ENCODE data around the gene SMIM35. TPM values are rescaled to one million over a fixed set of nuclear protein-coding genes. Genes with fewer than 3 reads are reported as not detected.

SMIM35 gene
- total RNA-seq, 8 experiments from 2014 or later, result 0.09 to 0.52 (median 0.17) TPM; not detected in 3

DNA sequence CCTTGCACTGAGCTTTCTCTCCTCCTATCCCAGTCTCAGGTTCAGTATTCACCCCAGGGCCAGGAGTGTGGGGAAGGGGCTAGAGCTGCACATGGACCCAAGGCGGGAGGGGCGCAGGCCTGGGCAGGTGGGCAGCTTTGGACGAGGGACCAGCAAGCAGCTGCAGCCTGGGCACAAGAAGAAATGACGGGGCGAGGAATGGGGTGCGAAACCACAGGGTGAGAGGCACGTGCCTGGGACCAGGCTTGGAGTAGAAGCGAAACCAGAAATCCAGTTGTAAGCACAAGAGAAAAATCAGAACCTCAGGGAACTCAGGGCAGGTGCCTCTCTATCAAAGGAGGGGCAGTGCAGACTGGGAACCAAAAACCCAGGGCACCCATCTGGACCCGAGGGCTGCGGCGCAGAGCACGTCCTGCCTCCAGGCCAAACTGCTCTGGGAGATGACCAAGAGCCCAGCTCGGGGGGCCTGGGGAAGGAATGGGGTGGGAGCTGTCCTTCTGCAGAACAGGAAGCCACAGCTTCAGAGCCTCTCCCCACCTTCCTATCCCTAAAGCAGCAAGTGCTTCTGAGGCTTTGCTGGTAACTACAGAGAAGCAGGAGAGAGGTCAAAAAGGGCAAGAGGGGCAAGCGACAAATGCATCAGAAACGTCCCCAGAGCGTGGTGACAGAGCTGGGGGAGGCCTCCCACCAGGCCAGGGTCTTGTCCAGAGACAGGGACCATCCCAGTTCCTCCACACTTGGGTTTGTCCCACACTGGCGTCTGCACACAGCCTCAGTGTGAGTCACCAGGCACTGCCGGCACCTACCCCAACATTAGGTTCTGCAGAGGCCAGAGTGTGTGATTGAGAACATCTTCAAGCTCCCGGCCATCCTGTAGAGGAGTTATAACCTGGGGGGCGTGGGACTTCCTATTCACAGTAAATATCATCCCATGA is 28.2 kb downstream of the SMIM35 start:
- WGBS, 10 experiments, result 15 to 72% (median 64%) methylated on average over 2 to 9 of the region's 20 CpGs; no CpG with 5 or more reads in 5 of the 10 experiments
- ATAC-seq (replicated peaks in 6 of 8), result peak in 1 of 8 experiments; percentile 29
- in situ Hi-C loops (cut with MboI; ENCODE audit: low pct_unique_long_range_greater_than_20kb in 2 of 9, low sequenced_read_pairs in 9 of 9, unreplicated experiment in 9 of 9), result loop anchor here in 7 of 9 experiments (10.0 to 25.0 kb wide), 4 partner anchors 221 to 621 kb away; partner anchors contain the start of gene FXYD2 (in 3 of the 7)
- Histone ChIP-seq H3K4me3 (no peak overlapping the region), H3K27ac (no peak overlapping the region), H3K4me1 (replicated peaks in 1 of 2) (no peaks in the 10 kb centered on the region)

DNA sequence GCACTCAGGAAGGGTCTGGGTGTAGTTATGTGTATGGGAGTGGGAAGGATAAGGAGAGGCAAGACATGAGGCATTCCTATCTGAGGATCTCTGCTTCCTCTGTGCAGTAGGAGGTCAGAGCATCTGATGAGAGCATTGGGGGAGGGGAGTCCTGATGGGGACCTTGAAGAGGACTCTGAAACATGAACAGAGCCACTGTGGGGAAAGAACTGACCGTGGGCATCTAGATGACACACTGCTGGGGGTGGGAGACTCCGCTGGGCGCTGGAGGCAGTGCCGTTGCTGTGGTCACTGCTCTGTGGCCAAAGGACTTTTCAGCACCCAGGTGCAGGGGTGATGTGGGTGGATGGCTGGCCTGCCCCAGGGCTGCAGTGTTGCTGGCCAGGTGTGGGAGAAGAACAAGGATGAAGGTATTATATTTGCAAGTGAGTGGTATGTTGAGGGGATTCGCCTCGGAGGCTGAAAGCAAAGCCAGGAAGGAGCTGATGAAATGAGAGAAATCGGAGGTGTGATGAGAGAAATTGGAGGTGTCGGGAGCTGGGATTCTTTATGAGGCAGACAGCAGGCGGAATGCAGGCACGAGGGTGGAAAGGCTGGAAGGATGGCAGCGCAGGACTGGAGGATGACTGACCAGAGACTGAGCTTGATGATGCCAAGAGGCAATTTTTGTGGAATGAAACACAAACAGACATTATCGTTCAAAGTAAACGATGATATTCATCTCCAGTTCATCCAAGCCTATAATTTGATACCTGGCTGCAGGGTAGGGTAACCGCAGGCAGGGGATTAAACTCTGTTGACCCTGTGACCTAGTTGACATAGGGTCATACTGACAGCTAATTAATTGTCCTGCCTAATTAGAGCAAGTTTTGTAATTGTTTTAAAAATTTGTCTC is 29.3 kb downstream of the SMIM35 start:
- no peak for ATAC-seq (replicated peaks in 6 of 8)
- H3K27ac ChIP-seq, result no peak overlapping the region
- 12 to 93% (median 72%) methylated on average over 1 to 9 of the region's 14 CpGs; no CpG with 5 or more reads in 1 of the 10 experiments for WGBS, 10 experiments
- H3K4me3 ChIP-seq, result no peak overlapping the region
- in situ Hi-C loops (cut with MboI; ENCODE audit: low pct_unique_long_range_greater_than_20kb in 2 of 9, low sequenced_read_pairs in 9 of 9, unreplicated experiment in 9 of 9), result loop anchor here in 7 of 9 experiments (10.0 to 25.0 kb wide), 4 partner anchors 220 to 620 kb away; partner anchors contain the start of gene FXYD2 (in 3 of the 7)
- H3K4me1 ChIP-seq (replicated peaks in 1 of 2), result no peaks in the 10 kb centered on the region

- Histone ChIP-seq H3K4me1 (replicated peaks in 1 of 2) (no peaks in the 10 kb centered on the region), H3K4me3 (no peak overlapping the region), H3K27ac (no peak overlapping the region)
- in situ Hi-C loops (cut with MboI; ENCODE audit: low pct_unique_long_range_greater_than_20kb in 2 of 9, low sequenced_read_pairs in 9 of 9, unreplicated experiment in 9 of 9), result loop anchor here in 7 of 9 experiments (10.0 to 25.0 kb wide), 4 partner anchors 220 to 620 kb away; partner anchors contain the start of gene FXYD2 (in 3 of the 7)
- ATAC-seq (replicated peaks in 6 of 8), result no peak
- 33 to 100% (median 59%) methylated on average over 1 to 8 of the region's 8 CpGs for WGBS, 10 experiments
Observed at GRCh38 chr11:118056806-118057205, 30.0 kb downstream of the SMIM35 start.

DNA sequence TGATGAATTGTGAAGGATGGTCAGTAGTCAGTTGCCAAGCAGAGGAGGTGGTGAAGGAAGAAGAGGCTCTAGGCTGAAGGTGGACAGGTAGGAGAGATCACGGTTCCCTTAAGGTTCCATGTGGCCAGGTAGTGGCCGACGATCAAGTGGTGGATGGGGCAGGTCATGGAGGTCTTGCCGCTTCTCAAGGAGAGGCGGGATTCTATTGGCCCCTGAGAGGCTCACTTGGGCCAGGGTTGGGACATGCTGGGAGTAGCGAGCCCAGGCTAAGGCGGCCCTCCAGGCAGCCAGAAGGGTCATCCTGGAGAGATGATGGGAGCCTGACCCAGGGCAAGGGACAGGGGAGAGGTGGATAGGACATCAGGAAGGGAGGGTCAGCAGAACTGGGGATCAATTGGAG is 30.8 kb downstream of the SMIM35 start:
- H3K27ac ChIP-seq, result no peak overlapping the region
- no peak overlapping the region for H3K4me3 ChIP-seq
- in situ Hi-C loops (cut with MboI; ENCODE audit: low pct_unique_long_range_greater_than_20kb in 2 of 9, low sequenced_read_pairs in 9 of 9, unreplicated experiment in 9 of 9), result loop anchor here in 7 of 9 experiments (10.0 to 25.0 kb wide), 4 partner anchors 219 to 619 kb away; partner anchors contain the start of gene FXYD2 (in 3 of the 7)
- no peaks in the 10 kb centered on the region for H3K4me1 ChIP-seq (replicated peaks in 1 of 2)
- no peak for ATAC-seq (replicated peaks in 6 of 8)
- 40 to 94% (median 84%) methylated on average over 1 to 5 of the region's 7 CpGs; no CpG with 5 or more reads in 6 of the 10 experiments for WGBS, 10 experiments

DNA sequence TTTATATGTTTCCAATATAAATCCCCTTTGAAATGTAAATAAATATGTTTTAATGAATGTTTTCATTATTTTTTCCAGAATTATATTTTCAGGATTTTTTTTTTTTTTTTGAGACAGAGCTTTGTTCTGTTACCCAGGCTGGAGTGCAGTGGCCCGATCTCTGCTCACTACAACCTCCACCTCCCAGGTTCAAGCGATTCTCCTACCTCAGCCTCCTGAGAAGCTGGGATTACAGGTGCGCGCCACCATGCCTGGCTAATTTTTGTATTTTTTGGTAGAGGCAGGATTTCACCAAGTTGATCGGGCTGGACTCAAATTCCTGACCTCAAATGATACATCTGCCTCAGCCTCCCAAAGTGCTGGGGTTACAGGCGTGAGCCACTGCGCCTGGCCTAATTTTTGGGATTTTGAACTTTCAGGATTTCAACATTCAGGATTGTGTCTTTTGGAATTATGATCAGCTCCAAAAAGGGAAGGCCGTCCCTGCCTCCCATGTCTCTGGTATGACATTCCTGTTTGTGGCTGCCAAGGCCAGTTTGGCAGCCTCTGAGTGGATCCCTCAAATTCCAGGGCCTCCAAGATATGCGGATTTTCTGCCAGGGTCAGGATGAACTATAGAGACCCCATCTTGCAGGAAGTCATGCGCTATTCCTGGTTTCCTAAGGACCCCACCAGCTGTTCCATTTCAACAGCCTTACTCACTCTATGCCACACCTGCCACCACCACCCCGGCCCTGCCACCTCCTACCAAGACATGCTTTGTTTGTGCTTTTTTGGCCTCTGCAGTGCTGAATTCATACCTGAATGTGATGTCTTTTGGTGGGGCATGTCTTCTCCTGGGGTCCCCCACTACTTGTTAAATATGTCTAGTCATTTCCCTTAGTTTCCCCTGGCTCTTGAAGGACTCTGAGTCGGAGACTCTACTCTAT is 31.8 kb downstream of the SMIM35 start:
- ATAC-seq (replicated peaks in 6 of 8), result no peak
- in situ Hi-C loops (cut with MboI; ENCODE audit: low pct_unique_long_range_greater_than_20kb in 2 of 9, low sequenced_read_pairs in 9 of 9, unreplicated experiment in 9 of 9), result loop anchor here in 7 of 9 experiments (10.0 to 25.0 kb wide), 4 partner anchors 218 to 618 kb away; partner anchors contain the start of gene FXYD2 (in 3 of the 7)
- 0 to 100% (median 56%) methylated on average over 1 to 8 of the region's 12 CpGs for WGBS, 10 experiments
- Histone ChIP-seq H3K27ac (no peak overlapping the region), H3K4me3 (no peak overlapping the region), H3K4me1 (replicated peaks in 1 of 2) (no peaks in the 10 kb centered on the region)

GRCh38 chr11:118052581-118053206 is 34.1 kb downstream of the SMIM35 start:
- no peak for ATAC-seq (replicated peaks in 6 of 8)
- 28 to 100% (median 81%) methylated on average over 1 to 12 of the region's 13 CpGs; no CpG with 5 or more reads in 2 of the 10 experiments for WGBS, 10 experiments
- Histone ChIP-seq H3K27ac (no peak overlapping the region), H3K4me1 (replicated peaks in 1 of 2) (no peaks in the 10 kb centered on the region), H3K4me3 (no peak overlapping the region)
- in situ Hi-C loops (cut with MboI; ENCODE audit: low pct_unique_long_range_greater_than_20kb in 2 of 9, low sequenced_read_pairs in 9 of 9, unreplicated experiment in 9 of 9), result loop anchor here in 7 of 9 experiments (10.0 to 25.0 kb wide), 4 partner anchors 215 to 615 kb away; partner anchors contain the start of gene FXYD2 (in 3 of the 7)

- in situ Hi-C loops (cut with MboI; ENCODE audit: low pct_unique_long_range_greater_than_20kb in 2 of 9, low sequenced_read_pairs in 9 of 9, unreplicated experiment in 9 of 9), result loop anchor here in 7 of 9 experiments (10.0 to 25.0 kb wide), 4 partner anchors 215 to 615 kb away; partner anchors contain the start of gene FXYD2 (in 3 of the 7)
- no peaks in the 10 kb centered on the region for H3K4me1 ChIP-seq (replicated peaks in 1 of 2)
- no peak overlapping the region for H3K27ac ChIP-seq
- ATAC-seq (replicated peaks in 6 of 8), result peak in 2 of 8 experiments; percentile 35 to 48
- 33 to 87% (median 73%) methylated on average over 1 to 13 of the region's 16 CpGs; no CpG with 5 or more reads in 4 of the 10 experiments for WGBS, 10 experiments
- no peak overlapping the region for H3K4me3 ChIP-seq
Observed at GRCh38 chr11:118051611-118052461, 34.9 kb downstream of the SMIM35 start.

- 0 to 89% (median 57%) methylated on average over 1 to 7 of the region's 7 CpGs; no CpG with 5 or more reads in 3 of the 10 experiments for WGBS, 10 experiments
- in situ Hi-C loops (cut with MboI; ENCODE audit: low pct_unique_long_range_greater_than_20kb in 2 of 9, low sequenced_read_pairs in 9 of 9, unreplicated experiment in 9 of 9), result loop anchor here in 7 of 9 experiments (10.0 to 25.0 kb wide), 4 partner anchors 214 to 614 kb away; partner anchors contain the start of gene FXYD2 (in 3 of the 7)
Observed at GRCh38 chr11:118051136-118051610, 35.6 kb downstream of the SMIM35 start.

DNA sequence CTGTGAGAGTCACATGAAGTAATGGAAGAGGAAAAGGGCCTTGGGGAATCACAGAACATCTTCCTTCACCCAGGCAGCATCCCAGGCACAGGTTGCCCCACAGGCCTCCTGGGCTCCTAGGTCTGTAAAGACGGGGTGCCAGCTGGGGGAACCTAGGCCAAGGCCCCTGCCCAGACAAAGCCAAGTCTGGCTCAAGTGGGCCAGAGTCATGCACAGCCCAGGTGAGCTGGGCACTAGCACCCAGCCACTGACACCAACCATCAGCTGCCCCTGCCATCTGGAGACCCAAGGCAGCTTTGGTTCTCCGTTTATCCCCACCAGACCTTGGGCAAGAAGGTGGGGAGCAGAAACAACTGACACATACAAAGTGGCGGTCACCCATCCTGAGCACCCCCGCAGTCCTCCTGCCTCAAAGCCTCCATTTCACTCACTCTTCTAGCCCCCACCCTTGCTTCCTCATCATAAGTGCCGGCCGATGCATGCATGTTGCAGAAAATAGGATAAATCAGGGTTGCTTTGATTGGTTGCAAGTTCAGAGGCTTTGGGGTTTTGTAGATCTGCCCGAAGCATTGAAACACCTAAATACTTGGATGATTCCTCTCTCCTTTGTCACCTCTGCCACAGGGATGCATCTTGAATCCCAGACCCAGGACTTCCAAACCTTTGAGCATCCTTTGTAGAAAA is 36.4 kb downstream of the SMIM35 start:
- ATAC-seq (replicated peaks in 6 of 8), result no peak
- no peaks in the 10 kb centered on the region for H3K4me1 ChIP-seq (replicated peaks in 1 of 2)
- in situ Hi-C loops (cut with MboI; ENCODE audit: low pct_unique_long_range_greater_than_20kb in 2 of 9, low sequenced_read_pairs in 9 of 9, unreplicated experiment in 9 of 9), result loop anchor here in 7 of 9 experiments (10.0 to 25.0 kb wide), 4 partner anchors 213 to 613 kb away; partner anchors contain the start of gene FXYD2 (in 3 of the 7)
- H3K4me3 ChIP-seq, result no peak overlapping the region
- 0 to 92% (median 83%) methylated on average over 1 to 5 of the region's 7 CpGs; no CpG with 5 or more reads in 3 of the 10 experiments for WGBS, 10 experiments
- H3K27ac ChIP-seq, result no peak overlapping the region

More at GRCh38 chr11:118051136-118051610, 35.6 kb downstream of the SMIM35 start:
- peak in 1 of 8 experiments; percentile 33 for ATAC-seq (replicated peaks in 6 of 8)
- no peaks in the 10 kb centered on the region for H3K4me1 ChIP-seq (replicated peaks in 1 of 2)
- H3K4me3 ChIP-seq, result no peak overlapping the region
- no peak overlapping the region for H3K27ac ChIP-seq

GRCh38 chr11:118049771-118050170 is 37.0 kb downstream of the SMIM35 start:
- no peak overlapping the region for H3K4me3 ChIP-seq
- no peak for ATAC-seq (replicated peaks in 6 of 8)
- H3K27ac ChIP-seq, result no peak overlapping the region
- in situ Hi-C loops (cut with MboI; ENCODE audit: low pct_unique_long_range_greater_than_20kb in 2 of 9, low sequenced_read_pairs in 9 of 9, unreplicated experiment in 9 of 9), result loop anchor here in 7 of 9 experiments (10.0 to 25.0 kb wide), 4 partner anchors 212 to 612 kb away; partner anchors contain the start of gene FXYD2 (in 3 of the 7)
- 40 to 95% (median 89%) methylated on average over 1 to 5 of the region's 6 CpGs; no CpG with 5 or more reads in 4 of the 10 experiments for WGBS, 10 experiments
- no peaks in the 10 kb centered on the region for H3K4me1 ChIP-seq (replicated peaks in 1 of 2)
